Amniotic stem cell (primary cell): ENCODE results near the gene SUMO3.

Experiments
- DNase-seq: peaks from one replicate; lab custom pipeline; 2025; lab: John Stamatoyannopoulos, UW

Gene SUMO3

DNA sequence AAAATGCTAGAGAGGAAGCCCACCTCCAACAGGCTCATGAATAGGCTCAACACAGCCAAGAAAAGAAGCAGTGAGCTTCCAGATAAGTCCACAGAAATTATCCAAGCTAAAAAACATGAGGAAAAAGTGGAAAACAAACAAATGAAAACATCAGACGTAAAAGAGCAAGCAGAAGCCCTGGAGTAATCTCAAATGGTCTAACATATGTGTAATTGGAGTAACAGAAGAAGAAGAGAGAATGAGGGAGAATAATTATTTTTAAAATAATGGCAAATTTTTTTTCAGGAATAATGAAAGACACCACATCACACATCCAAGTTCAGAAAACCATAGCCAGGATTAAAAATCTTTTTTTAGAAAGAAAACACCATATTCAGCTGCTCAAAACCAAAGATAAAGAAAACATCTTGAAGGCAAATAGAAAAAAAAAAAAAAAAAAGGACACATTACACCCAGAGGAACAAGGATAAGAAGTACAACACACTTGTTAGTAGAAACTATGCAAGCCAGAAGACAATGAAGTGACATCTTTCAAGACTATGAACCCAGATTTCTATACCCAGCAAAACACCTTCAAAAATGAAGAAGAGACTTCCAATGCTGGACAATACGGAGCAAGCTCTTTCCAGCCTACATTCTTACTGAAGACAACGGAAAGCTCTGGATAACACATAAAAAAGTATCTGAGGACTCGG, 10.6 kb upstream of the SUMO3 start:
- no peak for DNase-seq

- DNase-seq = no peak
Measured at GRCh38 chr21:44823179-44823660, 5.4 kb upstream of the SUMO3 start.

DNA sequence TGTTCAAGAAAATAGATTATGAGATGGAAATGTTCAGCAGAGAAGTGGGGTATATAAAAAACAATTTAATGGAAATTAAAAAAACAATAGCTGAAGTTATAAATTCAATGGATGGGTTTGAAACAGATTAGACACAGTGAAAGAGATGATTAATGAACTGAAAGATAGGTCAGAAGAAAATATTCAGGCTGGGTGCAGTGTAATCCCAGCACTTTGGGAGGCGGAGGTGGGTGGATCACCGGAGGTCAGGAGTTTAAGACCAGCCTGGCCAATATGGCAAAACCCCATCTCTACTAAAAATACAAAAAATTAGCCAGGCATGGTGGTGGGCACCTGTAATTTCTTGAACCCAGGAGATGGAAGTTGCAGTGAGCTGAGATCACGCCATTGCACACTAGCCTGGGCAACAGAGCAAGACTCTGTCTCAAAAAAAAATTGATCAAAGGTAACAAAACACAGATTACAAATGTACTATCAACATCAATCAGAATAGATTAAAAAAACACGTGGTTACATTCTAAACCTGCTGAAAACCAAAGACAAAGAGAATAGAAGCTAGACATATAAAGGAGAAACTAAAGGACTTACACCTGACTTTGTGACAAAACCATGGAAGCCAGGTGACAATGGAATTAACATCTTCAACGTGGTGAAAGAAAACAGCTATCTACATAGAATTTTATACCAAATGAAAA, 4.8 kb upstream of the SUMO3 start:
- DNase-seq = no peak

- peak; percentile 28 for DNase-seq
Measured at GRCh38 chr21:44820851-44821250, 3.0 kb upstream of the SUMO3 start.

GRCh38 chr21:44819283-44820243, 1.7 kb upstream of the SUMO3 start:
- DNase-seq = no peak

DNA sequence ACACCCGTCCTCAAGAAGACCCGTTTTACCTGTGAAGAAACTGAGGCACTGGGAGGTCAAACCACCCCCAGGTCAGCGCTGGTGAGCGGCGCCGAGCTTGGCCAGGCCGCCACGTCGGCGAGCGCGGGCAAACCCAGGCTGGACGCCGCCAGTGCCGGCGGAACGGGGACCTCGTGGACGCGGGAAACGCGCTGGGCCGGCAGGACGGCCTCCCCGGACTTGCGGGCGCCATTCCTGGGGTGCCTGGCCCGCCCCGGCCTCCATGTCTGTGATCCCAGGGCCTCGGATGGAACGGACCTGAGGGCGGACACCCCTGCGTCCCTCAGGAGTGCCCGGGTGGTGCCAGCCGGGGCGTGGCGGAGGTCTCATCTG, 764 bp upstream of the SUMO3 start:
- no peak for DNase-seq

- peak; percentile 72 for DNase-seq
Measured at GRCh38 chr21:44817506-44817880, 369 bp downstream of the SUMO3 start.

DNA sequence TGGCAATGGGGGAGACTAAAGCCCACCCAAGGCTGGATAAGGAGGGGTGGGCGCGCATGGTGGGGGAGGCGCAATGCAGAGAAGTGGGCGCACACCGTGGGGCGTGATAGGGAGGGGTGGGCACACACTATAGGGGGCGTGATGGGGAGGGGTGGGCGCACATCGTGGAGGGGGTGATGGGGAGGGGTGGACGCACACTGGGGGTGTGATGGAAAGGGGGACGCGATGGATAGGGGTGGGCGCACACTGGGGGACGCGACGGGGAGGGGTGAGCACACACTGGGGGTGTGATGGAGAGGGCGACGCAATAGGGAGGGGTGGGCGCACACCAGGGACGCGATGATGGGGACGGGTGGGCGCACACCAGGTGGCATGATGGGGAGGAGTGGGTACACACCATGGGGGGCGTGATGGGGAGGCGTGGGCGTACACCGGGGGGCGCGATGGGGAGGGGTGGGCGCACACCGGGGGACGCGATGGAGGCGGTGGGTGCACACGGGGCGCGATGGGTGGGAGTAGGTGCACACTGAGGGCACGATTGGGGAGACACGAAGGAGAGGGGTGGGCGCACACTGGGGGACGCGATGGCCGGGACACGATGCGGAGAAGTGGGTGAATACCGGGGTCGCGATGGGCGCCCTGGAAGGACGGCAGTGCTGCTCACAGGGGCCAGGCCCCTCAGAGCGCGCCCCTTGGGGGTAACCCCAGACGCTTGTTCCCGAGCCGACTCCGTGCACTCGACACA, 929 bp downstream of the SUMO3 start:
- DNase-seq = no peak

DNA sequence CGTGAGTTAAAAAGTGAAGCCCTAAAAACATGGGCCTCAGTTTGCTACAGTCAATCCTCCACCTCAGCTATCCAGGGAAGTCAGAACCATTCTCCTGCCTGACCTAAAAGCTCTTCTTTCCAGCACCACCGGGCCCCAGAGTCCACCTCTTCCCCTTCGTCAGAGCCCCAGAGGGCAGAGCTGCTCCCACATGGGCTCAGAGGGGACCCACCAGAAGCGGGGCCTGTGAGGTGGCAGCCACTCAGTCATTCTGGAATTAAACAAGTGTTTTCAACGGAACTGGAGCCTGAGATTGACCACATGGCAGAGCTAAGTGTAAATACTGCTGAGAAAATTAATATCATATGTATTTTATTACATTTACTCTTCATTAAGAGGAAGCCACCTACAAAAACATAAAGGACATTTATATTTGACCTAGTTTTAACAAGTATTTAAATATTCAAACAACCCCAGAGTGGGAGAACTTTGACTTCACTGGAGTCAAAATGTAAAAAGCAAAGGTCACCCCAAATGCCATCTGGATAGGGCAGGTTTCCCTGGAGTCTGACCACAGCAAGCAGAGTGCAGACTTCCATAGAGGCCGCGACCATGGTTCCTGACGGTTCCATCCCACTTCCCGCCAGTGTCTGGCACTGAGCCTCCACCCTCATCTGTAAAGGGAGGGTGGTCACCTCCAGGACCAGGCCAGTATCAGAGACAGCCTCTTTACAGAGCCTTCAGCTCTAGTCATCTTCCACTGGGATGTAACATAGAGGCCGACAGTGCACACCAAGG, 1.8 kb downstream of the SUMO3 start:
- DNase-seq = no peak

GRCh38 chr21:44815225-44815624, 2.6 kb downstream of the SUMO3 start:
- DNase-seq = no peak

GRCh38 chr21:44814498-44815023, 3.3 kb downstream of the SUMO3 start:
- no peak for DNase-seq

- no peak for DNase-seq
Measured at GRCh38 chr21:44813727-44814126, 4.1 kb downstream of the SUMO3 start.

GRCh38 chr21:44813149-44813548, 4.7 kb downstream of the SUMO3 start:
- no peak for DNase-seq

GRCh38 chr21:44812640-44813039, 5.2 kb downstream of the SUMO3 start:
- no peak for DNase-seq

GRCh38 chr21:44810779-44811178, 7.1 kb downstream of the SUMO3 start:
- DNase-seq = no peak

- no peak for DNase-seq
Measured at GRCh38 chr21:44805859-44806258, 12.0 kb downstream of the SUMO3 start.

GRCh38 chr21:44805226-44805625, 12.6 kb downstream of the SUMO3 start:
- DNase-seq = no peak

DNA sequence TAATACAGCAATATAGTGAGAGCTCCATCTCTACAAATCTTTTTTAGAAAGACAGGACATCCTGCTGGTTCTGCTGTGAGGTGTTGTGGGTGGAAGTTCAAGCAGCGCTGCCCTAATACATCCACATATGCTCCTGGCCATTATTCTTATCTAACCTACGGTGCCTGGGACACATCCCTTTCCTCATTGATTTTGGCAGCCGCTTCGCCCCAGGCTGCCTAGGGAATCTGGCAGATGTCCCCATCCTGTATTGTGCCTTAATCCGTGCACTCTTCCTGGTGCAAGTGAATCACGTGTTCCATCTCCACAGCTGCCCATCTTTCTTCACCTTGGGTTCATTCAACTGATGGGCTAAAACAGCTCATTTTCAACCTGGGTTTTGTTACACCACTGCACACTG, 13.1 kb downstream of the SUMO3 start:
- no peak for DNase-seq

GRCh38 chr21:44803651-44804050, 14.2 kb downstream of the SUMO3 start:
- DNase-seq = no peak

DNA sequence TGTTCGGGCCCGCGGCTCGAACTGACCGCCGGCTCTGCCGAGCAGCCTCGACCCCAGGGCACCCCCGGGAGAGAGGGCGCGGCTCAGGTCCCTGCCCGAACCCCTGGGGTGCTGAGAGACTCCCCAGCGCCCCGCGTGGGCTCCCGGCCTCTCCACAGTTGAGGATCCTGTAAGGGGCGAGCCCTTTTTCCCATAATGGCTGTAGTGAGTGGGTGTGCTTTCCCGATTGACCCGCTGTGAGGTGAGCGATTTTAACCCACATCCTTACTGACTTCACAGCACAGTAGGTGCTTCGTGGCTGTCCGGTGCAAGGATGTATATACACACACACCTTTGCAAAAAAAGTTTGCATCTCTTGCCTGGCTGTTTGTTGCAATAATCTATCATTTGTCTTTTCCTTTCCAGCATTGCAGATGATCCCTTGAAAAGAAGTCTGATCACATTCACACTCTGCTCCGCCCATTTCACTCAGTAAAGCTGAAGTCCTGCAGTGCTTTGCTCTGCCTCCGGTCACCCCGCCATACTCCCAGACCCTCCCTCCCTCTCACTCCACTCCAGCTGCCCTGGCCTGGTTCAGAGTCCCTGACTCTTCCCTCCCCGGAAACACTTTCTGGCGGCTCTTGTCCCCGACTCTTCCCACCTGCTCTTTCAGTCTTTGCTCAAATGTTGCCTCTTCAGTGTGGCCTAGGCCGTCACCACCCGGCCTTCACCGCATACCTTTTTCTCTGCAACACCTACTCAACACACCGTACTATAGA, 15.3 kb downstream of the SUMO3 start:
- no peak for DNase-seq
